K562 (cell line): ENCODE measurements around the gene BAIAP3. TPM values are rescaled to one million over a fixed set of nuclear protein-coding genes. Genes with fewer than 3 reads are reported as not detected.

Source experiments
- BHLHE40 ChIP-seq: IDR thresholded peaks from 2 replicates; pipeline ENCODE4 v1.6.1; 2011; ENCODE audit warnings: low read length, improper control_type of control experiment
- CTBP1 ChIP-seq: fragments of 450-650 bp; IDR thresholded peaks from 2 replicates; pipeline ENCODE4 v1.6.1; 2016; ENCODE audit warnings: borderline replicate concordance
- EP300 ChIP-seq: IDR thresholded peaks from 2 replicates; pipeline ENCODE4 v1.6.1; 2012; ENCODE audit warnings: low read length, improper control_type of control experiment
- EWSR1 ChIP-seq: fragments of 450-650 bp; IDR thresholded peaks from 2 replicates; pipeline ENCODE4 v1.6.1; 2018; ENCODE audit warnings: borderline replicate concordance, mild to moderate bottlenecking, low read depth, moderate library complexity; ENCODE audit not compliant: partially characterized antibody
- KAT2B ChIP-seq: IDR thresholded peaks from one replicate; pipeline ENCODE4 v1.6.1; 2012; ENCODE audit warnings: low read depth, mild to moderate bottlenecking, control low read depth, inconsistent platforms, low read length, moderate library complexity
- KLF10 ChIP-seq: fragments of 250-450 bp; sonication (Bioruptor Pico); IDR thresholded peaks from 2 replicates; pipeline ENCODE4 v1.6.1; 2021; ENCODE audit warnings: matching md5 sums
- MAFG ChIP-seq: fragments of 450-650 bp; conservative IDR thresholded peaks from 2 replicates; pipeline ENCODE4 v1.6.1; 2016; ENCODE audit warnings: missing genetic modification characterization, missing compliant biosample characterization
- SOX6 ChIP-seq: fragments of 450-650 bp; IDR thresholded peaks from 2 replicates; pipeline ENCODE4 v1.6.1; 2014; ENCODE audit warnings: mild to moderate bottlenecking
- TRIM24 ChIP-seq, 2 experiments: fragments of 450-650 bp; IDR thresholded peaks; 2 replicates each; pipeline ENCODE4 v1.6.1; 2016
- ZNF263 ChIP-seq: sonication (generic); formaldehyde crosslinking; IDR thresholded peaks from 2 replicates; pipeline ENCODE4 v1.8.0; 2022; ENCODE audit warnings: mild to moderate bottlenecking, missing genetic modification reagents, borderline replicate concordance
- ZNF324 ChIP-seq: fragments of 250-450 bp; sonication (Bioruptor Pico); IDR thresholded peaks from 2 replicates; pipeline ENCODE4 v1.4.0; 2020; ENCODE audit warnings: mild to moderate bottlenecking
- ZNF384 ChIP-seq: IDR thresholded peaks from 2 replicates; pipeline ENCODE4 v1.6.1; 2012; ENCODE audit warnings: low read depth, low read length, improper control_type of control experiment
- polyA plus RNA-seq, 8 experiments: library from polyadenylated mRNA; depleted of rRNA in 4 of 8; stranded (reverse) in 5 of 8; unstranded in 3 of 8; fragments of >200 nt; fragmentation: Nextera tagmentation in 2 of 8; fragmentation: Illumina TruSeq in 1 of 8; extraction: Ambion mirVana in 2 of 8; extraction: Trizol in 1 of 8; gene quantifications; 2 replicates each; pipeline versions ENCODE4 v1.2.1 to v1.2.3, GENCODE V29; 2011 to 2014; ENCODE audit warnings: inconsistent platforms in 1 of 8, missing spikeins in 1 of 8
- total RNA-seq, 7 experiments: library from RNA; depleted of rRNA in 6 of 7; stranded (reverse); fragments of >200 nt in 6 of 7; fragmentation: Illumina TruSeq in 2 of 7; extraction: Trizol in 2 of 7; gene quantifications; 2 replicates each; pipeline versions ENCODE4 v1.2.1 to v1.2.3, GENCODE V29; 2011 to 2021; ENCODE audit warnings: low replicate concordance in 1 of 7
- TF ChIP-seq, protein P1 (sequence below): sonication (generic); formaldehyde crosslinking; IDR thresholded peaks from 2 replicates; pipeline ENCODE4 v1.8.0; 2023; ENCODE audit warnings: mild to moderate bottlenecking, missing genetic modification reagents
- TF ChIP-seq, protein P2 (sequence below), 2 experiments: fragments of 450-650 bp; IDR thresholded peaks; 2 replicates each; pipeline ENCODE4 v1.6.1; 2018; ENCODE audit warnings: mild to moderate bottlenecking in 2 of 2, low read depth in 1 of 2; ENCODE audit not compliant: partially characterized antibody in 2 of 2
- TF ChIP-seq, protein P3 (sequence below): fragments of 450-650 bp; IDR thresholded peaks from 2 replicates; pipeline ENCODE4 v1.6.1; 2016; ENCODE audit warnings: low read depth

The BAIAP3 gene
- total and polyA plus RNA-seq, 9 of the 15 experiments (the other 6 are each of a cell fraction or from before 2014, with no cell fraction given), result 0.03 to 4.5 (median 0.57) TPM; not detected in 1

DNA sequence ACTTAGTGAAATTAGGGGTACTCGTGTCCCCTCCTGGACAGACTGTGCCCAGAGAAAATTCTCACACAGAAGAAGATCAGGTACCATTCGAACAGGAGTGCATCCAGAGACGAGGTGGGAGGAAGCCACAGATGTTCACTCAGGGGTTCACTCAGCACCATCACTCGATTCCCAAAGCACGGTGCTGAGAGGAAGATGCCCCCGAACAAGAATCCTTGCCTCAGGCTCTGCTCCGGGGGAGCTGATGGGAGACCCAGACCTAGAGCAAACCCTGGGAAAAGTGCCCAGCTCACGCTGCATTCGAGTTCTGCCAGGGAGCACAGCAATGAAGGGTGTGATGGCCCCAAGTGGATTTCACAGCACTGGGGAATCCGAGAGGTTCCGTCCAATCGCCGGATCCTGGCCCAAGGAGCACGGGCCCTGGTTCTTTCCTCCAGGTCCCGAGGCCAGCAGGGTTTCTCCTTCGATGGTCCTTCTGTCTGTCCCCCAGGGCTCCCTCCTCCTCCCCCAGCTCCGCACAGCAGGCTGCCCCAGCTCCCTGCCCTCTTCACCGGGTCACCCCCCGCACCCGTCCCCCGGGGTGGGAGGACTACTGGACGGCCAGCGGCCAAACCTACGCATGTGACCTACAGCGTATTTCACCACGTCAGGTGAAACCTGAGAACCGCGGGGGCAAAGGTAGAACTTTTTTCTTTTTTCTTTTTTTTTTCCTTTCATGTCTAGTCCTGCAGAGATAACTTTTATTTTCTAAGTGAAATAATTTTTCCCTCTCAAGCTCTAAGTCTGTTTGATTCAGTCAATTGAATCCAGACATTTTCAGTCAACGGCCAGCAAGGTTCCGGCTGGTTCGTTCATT lies 34.2 kb upstream of the BAIAP3 start (continued):
- TF ChIP-seq SOX6, result no peak
- TF ChIP-seq, protein P1, sequence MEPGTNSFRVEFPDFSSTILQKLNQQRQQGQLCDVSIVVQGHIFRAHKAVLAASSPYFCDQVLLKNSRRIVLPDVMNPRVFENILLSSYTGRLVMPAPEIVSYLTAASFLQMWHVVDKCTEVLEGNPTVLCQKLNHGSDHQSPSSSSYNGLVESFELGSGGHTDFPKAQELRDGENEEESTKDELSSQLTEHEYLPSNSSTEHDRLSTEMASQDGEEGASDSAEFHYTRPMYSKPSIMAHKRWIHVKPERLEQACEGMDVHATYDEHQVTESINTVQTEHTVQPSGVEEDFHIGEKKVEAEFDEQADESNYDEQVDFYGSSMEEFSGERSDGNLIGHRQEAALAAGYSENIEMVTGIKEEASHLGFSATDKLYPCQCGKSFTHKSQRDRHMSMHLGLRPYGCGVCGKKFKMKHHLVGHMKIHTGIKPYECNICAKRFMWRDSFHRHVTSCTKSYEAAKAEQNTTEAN, result no peak
- TF ChIP-seq, protein P2, sequence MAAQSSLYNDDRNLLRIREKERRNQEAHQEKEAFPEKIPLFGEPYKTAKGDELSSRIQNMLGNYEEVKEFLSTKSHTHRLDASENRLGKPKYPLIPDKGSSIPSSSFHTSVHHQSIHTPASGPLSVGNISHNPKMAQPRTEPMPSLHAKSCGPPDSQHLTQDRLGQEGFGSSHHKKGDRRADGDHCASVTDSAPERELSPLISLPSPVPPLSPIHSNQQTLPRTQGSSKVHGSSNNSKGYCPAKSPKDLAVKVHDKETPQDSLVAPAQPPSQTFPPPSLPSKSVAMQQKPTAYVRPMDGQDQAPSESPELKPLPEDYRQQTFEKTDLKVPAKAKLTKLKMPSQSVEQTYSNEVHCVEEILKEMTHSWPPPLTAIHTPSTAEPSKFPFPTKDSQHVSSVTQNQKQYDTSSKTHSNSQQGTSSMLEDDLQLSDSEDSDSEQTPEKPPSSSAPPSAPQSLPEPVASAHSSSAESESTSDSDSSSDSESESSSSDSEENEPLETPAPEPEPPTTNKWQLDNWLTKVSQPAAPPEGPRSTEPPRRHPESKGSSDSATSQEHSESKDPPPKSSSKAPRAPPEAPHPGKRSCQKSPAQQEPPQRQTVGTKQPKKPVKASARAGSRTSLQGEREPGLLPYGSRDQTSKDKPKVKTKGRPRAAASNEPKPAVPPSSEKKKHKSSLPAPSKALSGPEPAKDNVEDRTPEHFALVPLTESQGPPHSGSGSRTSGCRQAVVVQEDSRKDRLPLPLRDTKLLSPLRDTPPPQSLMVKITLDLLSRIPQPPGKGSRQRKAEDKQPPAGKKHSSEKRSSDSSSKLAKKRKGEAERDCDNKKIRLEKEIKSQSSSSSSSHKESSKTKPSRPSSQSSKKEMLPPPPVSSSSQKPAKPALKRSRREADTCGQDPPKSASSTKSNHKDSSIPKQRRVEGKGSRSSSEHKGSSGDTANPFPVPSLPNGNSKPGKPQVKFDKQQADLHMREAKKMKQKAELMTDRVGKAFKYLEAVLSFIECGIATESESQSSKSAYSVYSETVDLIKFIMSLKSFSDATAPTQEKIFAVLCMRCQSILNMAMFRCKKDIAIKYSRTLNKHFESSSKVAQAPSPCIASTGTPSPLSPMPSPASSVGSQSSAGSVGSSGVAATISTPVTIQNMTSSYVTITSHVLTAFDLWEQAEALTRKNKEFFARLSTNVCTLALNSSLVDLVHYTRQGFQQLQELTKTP (IDR thresholded peaks at IDR 0.05; ENCODE audit: low read depth in 1 of 2, partially characterized antibody in 2 of 2), result no peak
- peak; percentile 71 for TF ChIP-seq BHLHE40
- peak; percentile 92 for TF ChIP-seq ZNF263 (CRISPR knock-in tag)
- TF ChIP-seq, protein P3, sequence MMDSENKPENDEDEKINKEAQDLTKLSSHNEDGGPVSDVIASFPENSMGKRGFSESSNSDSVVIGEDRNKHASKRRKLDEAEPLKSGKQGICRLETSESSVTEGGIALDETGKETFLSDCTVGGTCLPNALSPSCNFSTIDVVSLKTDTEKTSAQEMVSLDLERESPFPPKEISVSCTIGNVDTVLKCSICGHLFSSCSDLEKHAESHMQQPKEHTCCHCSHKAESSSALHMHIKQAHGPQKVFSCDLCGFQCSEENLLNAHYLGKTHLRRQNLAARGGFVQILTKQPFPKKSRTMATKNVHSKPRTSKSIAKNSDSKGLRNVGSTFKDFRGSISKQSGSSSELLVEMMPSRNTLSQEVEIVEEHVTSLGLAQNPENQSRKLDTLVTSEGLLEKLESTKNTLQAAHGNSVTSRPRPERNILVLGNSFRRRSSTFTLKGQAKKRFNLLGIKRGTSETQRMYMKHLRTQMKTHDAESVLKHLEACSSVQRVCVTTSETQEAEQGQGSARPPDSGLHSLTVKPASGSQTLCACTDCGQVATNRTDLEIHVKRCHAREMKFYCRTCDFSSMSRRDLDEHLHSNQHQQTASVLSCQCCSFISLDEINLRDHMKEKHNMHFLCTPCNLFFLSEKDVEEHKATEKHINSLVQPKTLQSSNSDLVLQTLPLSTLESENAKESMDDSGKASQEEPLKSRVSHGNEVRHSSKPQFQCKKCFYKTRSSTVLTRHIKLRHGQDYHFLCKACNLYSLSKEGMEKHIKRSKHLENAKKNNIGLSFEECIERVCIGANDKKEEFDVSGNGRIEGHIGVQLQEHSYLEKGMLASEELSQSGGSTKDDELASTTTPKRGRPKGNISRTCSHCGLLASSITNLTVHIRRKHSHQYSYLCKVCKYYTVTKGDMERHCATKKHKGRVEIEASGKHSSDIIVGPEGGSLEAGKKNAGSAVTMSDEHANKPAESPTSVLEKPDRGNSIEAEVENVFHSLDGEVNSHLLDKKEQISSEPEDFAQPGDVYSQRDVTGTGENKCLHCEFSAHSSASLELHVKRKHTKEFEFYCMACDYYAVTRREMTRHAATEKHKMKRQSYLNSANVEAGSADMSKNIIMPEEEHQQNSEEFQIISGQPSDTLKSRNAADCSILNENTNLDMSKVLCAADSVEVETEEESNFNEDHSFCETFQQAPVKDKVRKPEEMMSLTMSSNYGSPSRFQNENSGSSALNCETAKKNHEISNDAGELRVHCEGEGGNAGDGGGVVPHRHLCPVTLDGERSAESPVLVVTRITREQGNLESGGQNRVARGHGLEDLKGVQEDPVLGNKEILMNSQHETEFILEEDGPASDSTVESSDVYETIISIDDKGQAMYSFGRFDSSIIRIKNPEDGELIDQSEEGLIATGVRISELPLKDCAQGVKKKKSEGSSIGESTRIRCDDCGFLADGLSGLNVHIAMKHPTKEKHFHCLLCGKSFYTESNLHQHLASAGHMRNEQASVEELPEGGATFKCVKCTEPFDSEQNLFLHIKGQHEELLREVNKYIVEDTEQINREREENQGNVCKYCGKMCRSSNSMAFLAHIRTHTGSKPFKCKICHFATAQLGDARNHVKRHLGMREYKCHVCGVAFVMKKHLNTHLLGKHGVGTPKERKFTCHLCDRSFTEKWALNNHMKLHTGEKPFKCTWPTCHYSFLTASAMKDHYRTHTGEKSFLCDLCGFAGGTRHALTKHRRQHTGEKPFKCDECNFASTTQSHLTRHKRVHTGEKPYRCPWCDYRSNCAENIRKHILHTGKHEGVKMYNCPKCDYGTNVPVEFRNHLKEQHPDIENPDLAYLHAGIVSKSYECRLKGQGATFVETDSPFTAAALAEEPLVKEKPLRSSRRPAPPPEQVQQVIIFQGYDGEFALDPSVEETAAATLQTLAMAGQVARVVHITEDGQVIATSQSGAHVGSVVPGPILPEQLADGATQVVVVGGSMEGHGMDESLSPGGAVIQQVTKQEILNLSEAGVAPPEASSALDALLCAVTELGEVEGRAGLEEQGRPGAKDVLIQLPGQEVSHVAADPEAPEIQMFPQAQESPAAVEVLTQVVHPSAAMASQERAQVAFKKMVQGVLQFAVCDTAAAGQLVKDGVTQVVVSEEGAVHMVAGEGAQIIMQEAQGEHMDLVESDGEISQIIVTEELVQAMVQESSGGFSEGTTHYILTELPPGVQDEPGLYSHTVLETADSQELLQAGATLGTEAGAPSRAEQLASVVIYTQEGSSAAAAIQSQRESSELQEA, result peak; percentile 63; the same call in 1 of the 2 replicates
- no peak for TF ChIP-seq KAT2B
- no peak for TF ChIP-seq MAFG (tag)
- no peak for TF ChIP-seq EP300
- no peak for TF ChIP-seq TRIM24 (IDR thresholded peaks at IDR 0.05)
- peak; percentile 80 for TF ChIP-seq ZNF384
- no peak for TF ChIP-seq EWSR1
- TF ChIP-seq ZNF324 (CRISPR knock-in tag), result no peak
- TF ChIP-seq CTBP1, result no peak
- TF ChIP-seq KLF10 (CRISPR knock-in tag), result no peak
